HEK293 (cell line): Measurements from ENCODE around the gene RPL35A.

Experiments used
- CTCF ChIA-PET: fragments of 350-600 bp; formaldehyde crosslinking; extraction: SDS; loops from one replicate; lab custom pipeline; 2021; ENCODE audit warnings: antibody characterized with exemption; lab: Yijun Ruan, JAX
- POLR2A ChIA-PET: fragments of 300-600 bp; formaldehyde crosslinking; extraction: SDS; loops from one replicate; lab custom pipeline; 2020; ENCODE audit warnings: antibody characterized with exemption, inconsistent platforms; lab: Yijun Ruan, JAX
- H3K27ac ChIP-seq: fragments of 200-500 bp; sonication (Bioruptor generic); 2 replicates; pipeline ENCODE4 v1.5.1; 2014; ENCODE audit warnings: low read depth, low read length, control low read depth, inconsistent platforms; ENCODE audit errors: extremely low read depth
- H3K36me3 ChIP-seq, 2 experiments: fragments of 200-500 bp in 1 of 2; sonication (Bioruptor generic) in 1 of 2; 1 replicate in 1 of 2; 2 replicates in 1 of 2; pipeline ENCODE4 v1.5.1; 2014 to 2017; ENCODE audit warnings: inconsistent platforms in 2 of 2, low read length in 2 of 2; ENCODE audit not compliant: control insufficient read depth in 2 of 2, insufficient read depth in 1 of 2
- H3K4me1 ChIP-seq: fragments of 200-500 bp; sonication (Bioruptor generic); 2 replicates; pipeline ENCODE4 v1.5.1; 2014; ENCODE audit warnings: mild to moderate bottlenecking, low read length, inconsistent platforms; ENCODE audit not compliant: control insufficient read depth, insufficient read depth
- H3K4me3 ChIP-seq: 2 replicates; pipeline ENCODE4 v1.5.1; 2011; ENCODE audit warnings: low read depth, mild to moderate bottlenecking, control low read depth, low read length, moderate library complexity
- H3K9me3 ChIP-seq: fragments of 200-500 bp; sonication (Bioruptor generic); 2 replicates; pipeline ENCODE4 v1.5.1; 2014; ENCODE audit warnings: low read depth, low read length, inconsistent platforms; ENCODE audit not compliant: control insufficient read depth, insufficient read depth
- BCL11A ChIP-seq: fragments of 450-650 bp; formaldehyde crosslinking; IDR thresholded peaks from 2 replicates; pipeline ENCODE4 v1.5.1; 2016; ENCODE audit warnings: low read depth, missing biosample characterization, missing genetic modification characterization
- BCL11B ChIP-seq: fragments of 450-650 bp; formaldehyde crosslinking; IDR thresholded peaks from 2 replicates; pipeline ENCODE4 v1.5.1; 2016; ENCODE audit warnings: low read depth, missing biosample characterization, missing genetic modification characterization
- GLI4 ChIP-seq: fragments of 450-650 bp; formaldehyde crosslinking; IDR thresholded peaks from 2 replicates; pipeline ENCODE4 v1.5.1; 2016; ENCODE audit warnings: missing biosample characterization, missing genetic modification characterization
- INSM2 ChIP-seq: fragments of 450-650 bp; formaldehyde crosslinking; IDR thresholded peaks from 2 replicates; pipeline ENCODE4 v1.5.1; 2016; ENCODE audit warnings: missing biosample characterization, missing genetic modification characterization
- KLF9 ChIP-seq: fragments of 450-650 bp; formaldehyde crosslinking; IDR thresholded peaks from 2 replicates; pipeline ENCODE4 v1.5.1; 2016; ENCODE audit warnings: missing biosample characterization, missing genetic modification characterization, low read depth
- ZBTB1 ChIP-seq: fragments of 450-650 bp; formaldehyde crosslinking; IDR thresholded peaks from 2 replicates; pipeline ENCODE4 v1.5.1; 2016; ENCODE audit warnings: missing biosample characterization, missing genetic modification characterization
- ZBTB21 ChIP-seq: fragments of 450-650 bp; formaldehyde crosslinking; IDR thresholded peaks from 2 replicates; pipeline ENCODE4 v1.5.1; 2017; ENCODE audit warnings: missing biosample characterization, missing genetic modification characterization
- ZFHX2 ChIP-seq: fragments of 450-650 bp; formaldehyde crosslinking; conservative IDR thresholded peaks from 2 replicates; pipeline ENCODE4 v1.5.1; 2016; ENCODE audit warnings: missing biosample characterization, missing genetic modification characterization
- ZNF16 ChIP-seq: fragments of 450-650 bp; formaldehyde crosslinking; IDR thresholded peaks from 2 replicates; pipeline ENCODE4 v1.5.1; 2016; ENCODE audit warnings: low read depth, missing biosample characterization, missing genetic modification characterization
- ZNF2 ChIP-seq: fragments of 450-650 bp; formaldehyde crosslinking; IDR thresholded peaks from 2 replicates; pipeline ENCODE4 v1.5.1; 2016; ENCODE audit warnings: missing biosample characterization, missing genetic modification characterization
- ZNF24 ChIP-seq: fragments of 450-650 bp; formaldehyde crosslinking; IDR thresholded peaks from 2 replicates; pipeline ENCODE4 v1.5.1; 2016; ENCODE audit warnings: missing biosample characterization, missing genetic modification characterization
- ZNF335 ChIP-seq: fragments of 450-650 bp; formaldehyde crosslinking; conservative IDR thresholded peaks from 2 replicates; pipeline ENCODE4 v1.5.1; 2016; ENCODE audit warnings: missing biosample characterization, missing genetic modification characterization
- ZNF514 ChIP-seq: fragments of 450-650 bp; formaldehyde crosslinking; IDR thresholded peaks from 2 replicates; pipeline ENCODE4 v1.5.1; 2016; ENCODE audit warnings: missing biosample characterization, missing genetic modification characterization
- ZNF529 ChIP-seq: fragments of 450-650 bp; formaldehyde crosslinking; IDR thresholded peaks from 2 replicates; pipeline ENCODE4 v1.5.1; 2017; ENCODE audit warnings: missing genetic modification characterization, missing biosample characterization; ENCODE audit not compliant: insufficient replicate concordance
- ZNF645 ChIP-seq: fragments of 450-650 bp; formaldehyde crosslinking; IDR thresholded peaks from 2 replicates; pipeline ENCODE4; 2016; ENCODE audit warnings: missing biosample characterization, missing genetic modification characterization
- ZNF747 ChIP-seq: fragments of 450-650 bp; formaldehyde crosslinking; IDR thresholded peaks from 2 replicates; pipeline ENCODE4 v1.5.1; 2016; ENCODE audit warnings: missing biosample characterization, missing genetic modification characterization
- ZNF792 ChIP-seq: fragments of 450-650 bp; formaldehyde crosslinking; IDR thresholded peaks from 2 replicates; pipeline ENCODE4 v1.5.1; 2016; ENCODE audit warnings: missing biosample characterization, missing genetic modification characterization

The RPL35A gene

GRCh38 chr3:197950677-197951061 is 679 bp downstream of the RPL35A start (continued):
- TF ChIP-seq ZNF645 (tag by site-specific recombination) (no peak), ZNF747 (no peak)
- TF ChIP-seq, all 188 proteins: peak for 0

- POLR2A ChIA-PET = no interaction called here
- H3K36me3 ChIP-seq = peaks cover 41 to 62% of the 10 kb centered on the region in 2 experiments
- H3K9me3 ChIP-seq = no peaks in the 10 kb centered on the region
- TF ChIP-seq ZBTB1 (tag by site-specific recombination) = no peak
- TF ChIP-seq ZFHX2 = 0 out of 2 replicates have a peak, but pooled peaks have one; percentile 34
- peak; percentile 13; the same call in 1 of the 2 replicates for TF ChIP-seq INSM2 (tag by site-specific recombination)
- no peak for TF ChIP-seq BCL11A (tag by site-specific recombination)
- no peak for TF ChIP-seq GLI4 (tag by site-specific recombination)
- 0 out of 2 replicates have a peak, but pooled peaks have one; percentile 38 for TF ChIP-seq ZNF2 (tag by site-specific recombination)
- no peak for TF ChIP-seq ZNF24 (tag by site-specific recombination)
- TF ChIP-seq ZNF792 (tag by site-specific recombination) = no peak
- no peak for TF ChIP-seq ZNF529 (tag by site-specific recombination)
- peak; percentile 30; the same call in 1 of the 2 replicates for TF ChIP-seq KLF9 (tag by site-specific recombination)
- no peak for TF ChIP-seq ZBTB21 (tag by site-specific recombination)
- CTCF ChIA-PET = interaction anchor here (0.6 to 0.7 kb wide), 2 partner anchors 51 to 52 kb away, joined by 3 read pairs; no protein-coding TSS in a partner anchor
- peak overlapping the region; percentile 93 for H3K4me3 ChIP-seq
- no peak overlapping the region for H3K27ac ChIP-seq
- no peaks in the 10 kb centered on the region for H3K4me1 ChIP-seq
Measured at GRCh38 chr3:197951392-197951990, 1.5 kb downstream of the RPL35A start.

- Histone ChIP-seq H3K4me1 (no peaks in the 10 kb centered on the region), H3K36me3 (peaks cover 41 to 64% of the 10 kb centered on the region in 2 experiments), H3K27ac (no peak overlapping the region), H3K9me3 (no peaks in the 10 kb centered on the region), H3K4me3 (no peak overlapping the region)
- POLR2A ChIA-PET = interaction anchor here (0.7 kb wide), 1 partner anchor 16 kb away, joined by 3 read pairs; no protein-coding TSS in a partner anchor
- TF ChIP-seq BCL11B (tag by site-specific recombination) = peak; percentile 82
- no peak for TF ChIP-seq ZNF335
- no peak for TF ChIP-seq ZNF514 (tag by site-specific recombination)
- CTCF ChIA-PET = no interaction called here
Measured at GRCh38 chr3:197952440-197952839, 2.5 kb downstream of the RPL35A start.

- Histone ChIP-seq H3K9me3 (no peaks in the 10 kb centered on the region), H3K4me1 (no peaks in the 10 kb centered on the region), H3K36me3 (peaks cover 41 to 64% of the 10 kb centered on the region in 2 experiments), H3K4me3 (no peak overlapping the region), H3K27ac (no peak overlapping the region)
- ChIA-PET CTCF (interaction anchor here (0.6 to 1.1 kb wide), 2 partner anchors 11 to 698 kb away, joined by 3 read pairs; no protein-coding TSS in a partner anchor), POLR2A (interaction anchor here (0.7 kb wide), 1 partner anchor 16 kb away, joined by 3 read pairs; no protein-coding TSS in a partner anchor)
- no peak for TF ChIP-seq ZNF16
Measured at GRCh38 chr3:197953325-197953724, 3.3 kb downstream of the RPL35A start.
